CD4-positive, alpha-beta T cell treated with Interleukin-2 at 100 ng/mL for 4 hours (primary cell): Measurements from ENCODE around the gene SEBOX.
A peak's percentile ranks its signal among the peaks of the same experiment; 100 is the strongest.
"Not testable (repeated sequence)": the region's sequence is repeated elsewhere in the genome, so short reads cannot be mapped to it uniquely, and the experiment has no call there.

Source experiments
- DNase-seq: peaks from one replicate; pipeline ENCODE4 v3.0.0-alpha.2; 2020; ENCODE audit warnings: low spot score

The SEBOX gene

GRCh38 chr17:28338769-28339212 is 26.2 kb downstream of the SEBOX start:
- not testable (repeated sequence) for DNase-seq

GRCh38 chr17:28338056-28338768 is 26.8 kb downstream of the SEBOX start:
- no peak for DNase-seq

- DNase-seq = peak; percentile 7
These were observed 28.8 kb downstream of the SEBOX start for GRCh38 chr17:28335959-28336871.

- peak; percentile 99 for DNase-seq
These were observed 29.6 kb downstream of the SEBOX start, which contains the start of the genes IFT20 and TNFAIP1 for GRCh38 chr17:28335201-28335958. TSS of gene IFT20 (minus strand) at chr17:28335472. CDS start at chr17:28331985, 3,487 bp downstream. TSS of gene TNFAIP1 (plus strand) at chr17:28335761. CDS start at chr17:28339522, 3,761 bp downstream.

- DNase-seq = no peak
These were observed 30.3 kb downstream of the SEBOX start for GRCh38 chr17:28334666-28335200.

- no peak for DNase-seq
These were observed 30.8 kb downstream of the SEBOX start for GRCh38 chr17:28334171-28334570.

GRCh38 chr17:28333083-28333746 is 31.8 kb downstream of the SEBOX start:
- no peak for DNase-seq

- no peak for DNase-seq
These were observed 33.0 kb downstream of the SEBOX start for GRCh38 chr17:28331891-28332420.

GRCh38 chr17:28330671-28331070 is 34.3 kb downstream of the SEBOX start:
- no peak for DNase-seq

- DNase-seq = no peak
These were observed 36.7 kb downstream of the SEBOX start for GRCh38 chr17:28328325-28328724.

- DNase-seq = no peak
These were observed 37.3 kb downstream of the SEBOX start for GRCh38 chr17:28327709-28328108.

GRCh38 chr17:28327031-28327607 is 37.9 kb downstream of the SEBOX start:
- no peak for DNase-seq

GRCh38 chr17:28326114-28326513 is 38.9 kb downstream of the SEBOX start:
- DNase-seq = no peak

GRCh38 chr17:28325211-28325610 is 39.8 kb downstream of the SEBOX start:
- DNase-seq = no peak

- DNase-seq = no peak
These were observed 40.2 kb downstream of the SEBOX start for GRCh38 chr17:28324781-28325180.

GRCh38 chr17:28324267-28324745 is 40.7 kb downstream of the SEBOX start:
- no peak for DNase-seq

- DNase-seq = no peak
These were observed 44.6 kb downstream of the SEBOX start for GRCh38 chr17:28320215-28321061.

- no peak for DNase-seq
These were observed 45.4 kb downstream of the SEBOX start for GRCh38 chr17:28319598-28319935.

GRCh38 chr17:28318759-28319597 is 46.0 kb downstream of the SEBOX start, which contains the start of gene TMEM97:
TSS of gene TMEM97 (plus strand) at chr17:28319200. CDS start at chr17:28319240, 40 bp downstream.
- peak; percentile 94 for DNase-seq
